PC-3 (cell line): ENCODE data around the gene RNF103. TPM values are rescaled to one million over a fixed set of nuclear protein-coding genes. Genes with fewer than 3 reads are reported as not detected.

ENCODE experiments used
- ATAC-seq: fragments of 200-7000 bp; cut with Tn5 transposase; 2 replicates; pipeline ENCODE4 v1.9.1; 2020; ENCODE audit warnings: mild to moderate bottlenecking, moderate library complexity
- BruUV-seq: library from RNA; stranded (reverse); fragments of 400-500 nt; replicated peaks from 2 replicates; lab custom pipeline; 2021; lab: Mats Ljungman, UMichigan
- CTCF ChIA-PET: fragments of 300-600 bp; sonication (Branson Sonifier 250); formaldehyde crosslinking; loops from one replicate; lab custom pipeline; 2022; ENCODE audit warnings: antibody characterized with exemption; lab: Charles Lee
- POLR2A ChIA-PET: fragments of 300-600 bp; sonication (Branson Sonifier 250); formaldehyde crosslinking; loops from one replicate; lab custom pipeline; 2022; ENCODE audit warnings: antibody characterized with exemption; ENCODE audit not compliant: unreplicated experiment; lab: Charles Lee
- DNase-seq: peaks from one replicate; pipeline ENCODE4 v3.0.0-alpha.2; 2015
- H2AFZ ChIP-seq: fragments of 300-600 bp; sonication (generic); 2 replicates; pipeline ENCODE4 v1.6.0; 2016; ENCODE audit warnings: antibody characterized with exemption, low read length
- H3F3A ChIP-seq: fragments of 300-600 bp; sonication (generic); one replicate; pipeline ENCODE4 v1.6.0; 2017; ENCODE audit warnings: antibody characterized with exemption, low read length, control low read depth, mild to moderate bottlenecking; ENCODE audit not compliant: unreplicated experiment
- H3K27ac ChIP-seq: fragments of 300-600 bp; sonication (generic); 2 replicates; pipeline ENCODE4 v1.5.1; 2016; ENCODE audit warnings: mild to moderate bottlenecking, low read length
- H3K27me3 ChIP-seq: fragments of 300-600 bp; sonication (generic); 2 replicates; pipeline ENCODE4 v1.6.1; 2016; ENCODE audit warnings: low read length, mixed read lengths
- H3K36me3 ChIP-seq: fragments of 300-600 bp; sonication (generic); 2 replicates; pipeline ENCODE4 v1.6.1; 2016; ENCODE audit warnings: low read depth, mixed run types, low read length, mixed read lengths
- H3K4me1 ChIP-seq: fragments of 300-600 bp; sonication (generic); 2 replicates; pipeline ENCODE4 v1.5.1; 2016; ENCODE audit warnings: low read length; ENCODE audit not compliant: insufficient read depth
- H3K4me2 ChIP-seq: fragments of 300-600 bp; sonication (generic); 2 replicates; pipeline ENCODE4 v1.6.0; 2016; ENCODE audit warnings: low read length
- H3K4me3 ChIP-seq: fragments of 300-600 bp; sonication (generic); 2 replicates; pipeline ENCODE4 v1.5.1; 2016; ENCODE audit warnings: mild to moderate bottlenecking, low read length, mixed read lengths
- H3K79me2 ChIP-seq: fragments of 300-600 bp; sonication (generic); 2 replicates; pipeline ENCODE4 v1.6.1; 2017; ENCODE audit warnings: low read length, mixed read lengths
- H3K9ac ChIP-seq: fragments of 300-600 bp; sonication (generic); 2 replicates; pipeline ENCODE4 v1.6.0; 2016; ENCODE audit warnings: mild to moderate bottlenecking, low read length
- H3K9me2 ChIP-seq: fragments of 300-600 bp; sonication (generic); replicated peaks from 2 replicates; pipeline ENCODE4 v1.6.1; 2016; ENCODE audit warnings: mixed run types, low read length, mixed read lengths
- H3K9me3 ChIP-seq: fragments of 300-600 bp; sonication (generic); 2 replicates; pipeline ENCODE4 v1.6.1; 2016; ENCODE audit warnings: low read length, mixed read lengths
- H4K20me1 ChIP-seq: fragments of 300-600 bp; sonication (generic); 2 replicates; pipeline ENCODE4 v1.6.1; 2016; ENCODE audit warnings: low read length, mixed read lengths
- CTCF ChIP-seq: fragments of 300-600 bp; sonication (generic); conservative IDR thresholded peaks from 2 replicates; pipeline ENCODE4 v1.5.1; 2017; ENCODE audit warnings: antibody characterized with exemption, low read depth, mild to moderate bottlenecking, low read length
- EZH2 ChIP-seq: fragments of 300-600 bp; sonication (generic); IDR thresholded peaks from one replicate; pipeline ENCODE4 v1.6.1; 2017; ENCODE audit warnings: antibody characterized with exemption, mild to moderate bottlenecking, low read length; ENCODE audit not compliant: unreplicated experiment
- EZH2phosphoT487 ChIP-seq: fragments of 300-600 bp; sonication (generic); IDR thresholded peaks from 2 replicates; pipeline ENCODE4 v1.6.1; 2018; ENCODE audit warnings: mild to moderate bottlenecking, antibody characterized with exemption, low read length, borderline replicate concordance
- intact Hi-C: fragments of 100-400 bp; cut with micrococcal nuclease; formaldehyde crosslinking; loops from 2 replicates; pipeline ENCODE4 v1.9.0; 2023
- total RNA-seq: library from RNA; depleted of rRNA; stranded (reverse); fragments of >200 nt; gene quantifications from 2 replicates; pipeline ENCODE4 v1.2.3, GENCODE V29; 2014

The RNF103 gene
- total RNA-seq, 1 experiment from 2014 or later = 10.4 TPM

- Histone ChIP-seq H3F3A (no peaks in the 10 kb centered on the region), H2AFZ (no peak overlapping the region), H3K27me3 (no peaks in the 10 kb centered on the region), H3K9me3 (no peaks in the 10 kb centered on the region), H3K4me3 (no peak overlapping the region), H3K79me2 (no peaks in the 10 kb centered on the region), H3K27ac (no peak overlapping the region), H3K36me3 (peaks cover 7% of the 10 kb centered on the region; the same call in 1 of the 2 replicates), H3K4me1 (no peaks in the 10 kb centered on the region), H3K4me2 (no peak overlapping the region), H4K20me1 (no peaks in the 10 kb centered on the region), H3K9me2 (no peaks in the 10 kb centered on the region), H3K9ac (no peak overlapping the region)
- BruUV-seq = no TSS peak
- ChIA-PET POLR2A (interaction anchor here (0.5 to 0.6 kb wide), 3 partner anchors 35 to 1014 kb away, joined by 3 to 6 read pairs (median 5); partner anchors contain the start of gene RNF181), CTCF (no interaction called here)
- no peak for DNase-seq
- no peak for ATAC-seq
- TF ChIP-seq EZH2 (no peak), EZH2phosphoT487 (no peak), CTCF (no peak)
- intact Hi-C loops = no loop called here
These were observed 14.7 kb downstream of the RNF103 start for GRCh38 chr2:86608832-86609410.

GRCh38 chr2:86603905-86604304 lies 19.8 kb downstream of the RNF103 start:
- ATAC-seq (no peak), DNase-seq (no peak)
- no peak overlapping the region for H2AFZ ChIP-seq
- H3F3A ChIP-seq = no peaks in the 10 kb centered on the region
- no peak overlapping the region for H3K27ac ChIP-seq
- POLR2A ChIA-PET = no interaction called here
- H3K27me3 ChIP-seq = no peaks in the 10 kb centered on the region
- TF ChIP-seq CTCF = no peak
- no peak for TF ChIP-seq EZH2
- H3K9me2 ChIP-seq = peaks cover under 1% of the 10 kb centered on the region; the same call in 1 of the 2 replicates
- no peak overlapping the region for H3K9ac ChIP-seq
- no peak overlapping the region for H3K4me3 ChIP-seq
- H3K79me2 ChIP-seq = no peaks in the 10 kb centered on the region
- no peaks in the 10 kb centered on the region for H3K4me1 ChIP-seq
- no peaks in the 10 kb centered on the region for H3K9me3 ChIP-seq
- no peak overlapping the region for H3K4me2 ChIP-seq
- CTCF ChIA-PET = no interaction called here
- intact Hi-C loops = no loop called here
- no peaks in the 10 kb centered on the region for H4K20me1 ChIP-seq
- 0 out of 2 replicates have a peak, but pooled peaks cover 6% of the 10 kb centered on the region for H3K36me3 ChIP-seq
- BruUV-seq = no TSS peak

- peak; percentile 19 for DNase-seq
- H3K27me3 ChIP-seq = no peaks in the 10 kb centered on the region
- CTCF ChIA-PET = no interaction called here
These were observed 24.7 kb downstream of the RNF103 start for GRCh38 chr2:86598966-86599365.

More at GRCh38 chr2:86598966-86599365, 24.7 kb downstream of the RNF103 start:
- Histone ChIP-seq H3K27ac (no peak overlapping the region), H4K20me1 (no peaks in the 10 kb centered on the region), H3K9me3 (no peaks in the 10 kb centered on the region), H3F3A (no peaks in the 10 kb centered on the region), H3K9ac (no peak overlapping the region), H3K79me2 (no peaks in the 10 kb centered on the region), H3K4me3 (no peak overlapping the region), H3K36me3 (0 out of 2 replicates have a peak, but pooled peaks cover 2% of the 10 kb centered on the region), H3K4me2 (no peak overlapping the region), H2AFZ (no peak overlapping the region), H3K4me1 (no peaks in the 10 kb centered on the region), H3K9me2 (peaks cover 3% of the 10 kb centered on the region; the same call in 1 of the 2 replicates)
- no TSS peak for BruUV-seq
- intact Hi-C loops = no loop called here
- TF ChIP-seq EZH2phosphoT487 (no peak), CTCF (no peak), EZH2 (no peak)
- POLR2A ChIA-PET = interaction anchor here (0.9 kb wide), 1 partner anchor 22 kb away, joined by 5 read pairs; no protein-coding TSS in a partner anchor
- peak; percentile 92 for ATAC-seq
